GM04504 (cell line): ENCODE measurements around the gene FOXP1.

Experiments
- DNase-seq: peaks from one replicate; pipeline ENCODE4 v3.0.0-alpha.2; 2012; ENCODE audit warnings: low read depth

Gene FOXP1

DNA sequence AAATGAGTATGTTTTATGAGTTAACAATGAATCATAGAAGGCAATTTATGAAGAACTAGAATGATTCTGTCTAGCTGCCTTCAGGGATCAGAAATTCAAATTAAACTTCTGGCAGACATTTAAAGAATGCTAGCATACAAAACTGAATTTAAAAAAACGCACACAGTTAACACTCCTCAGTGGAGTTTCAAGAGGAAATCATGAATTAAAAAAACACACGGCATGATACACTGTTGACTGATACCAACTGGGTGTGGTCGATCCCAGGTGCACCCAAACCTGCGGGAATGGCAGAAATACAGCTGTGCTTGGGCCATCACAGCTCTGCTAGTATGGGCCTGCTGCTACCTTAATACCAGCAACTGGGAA, 526.0 kb downstream of the FOXP1 start:
- no peak for DNase-seq

DNA sequence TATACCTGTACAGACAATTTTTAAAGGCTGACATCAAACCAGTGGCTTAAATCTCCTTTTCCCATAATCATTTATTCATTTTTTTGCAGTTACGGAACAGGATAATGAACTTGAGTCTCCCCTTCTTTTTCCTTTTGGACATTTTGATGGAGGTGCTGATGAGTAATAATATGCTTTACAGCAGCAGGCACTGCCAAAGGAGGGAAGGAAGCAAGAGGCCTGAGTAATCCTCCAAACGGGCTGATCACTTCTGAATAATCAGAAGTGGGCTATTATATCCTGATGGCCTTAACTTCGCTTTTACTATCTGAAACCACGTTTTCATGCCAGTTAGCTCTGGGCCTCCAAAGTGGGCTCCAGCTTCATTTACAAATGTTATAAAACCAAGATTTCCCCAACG, 527.2 kb downstream of the FOXP1 start:
- DNase-seq: peak; percentile 17

DNA sequence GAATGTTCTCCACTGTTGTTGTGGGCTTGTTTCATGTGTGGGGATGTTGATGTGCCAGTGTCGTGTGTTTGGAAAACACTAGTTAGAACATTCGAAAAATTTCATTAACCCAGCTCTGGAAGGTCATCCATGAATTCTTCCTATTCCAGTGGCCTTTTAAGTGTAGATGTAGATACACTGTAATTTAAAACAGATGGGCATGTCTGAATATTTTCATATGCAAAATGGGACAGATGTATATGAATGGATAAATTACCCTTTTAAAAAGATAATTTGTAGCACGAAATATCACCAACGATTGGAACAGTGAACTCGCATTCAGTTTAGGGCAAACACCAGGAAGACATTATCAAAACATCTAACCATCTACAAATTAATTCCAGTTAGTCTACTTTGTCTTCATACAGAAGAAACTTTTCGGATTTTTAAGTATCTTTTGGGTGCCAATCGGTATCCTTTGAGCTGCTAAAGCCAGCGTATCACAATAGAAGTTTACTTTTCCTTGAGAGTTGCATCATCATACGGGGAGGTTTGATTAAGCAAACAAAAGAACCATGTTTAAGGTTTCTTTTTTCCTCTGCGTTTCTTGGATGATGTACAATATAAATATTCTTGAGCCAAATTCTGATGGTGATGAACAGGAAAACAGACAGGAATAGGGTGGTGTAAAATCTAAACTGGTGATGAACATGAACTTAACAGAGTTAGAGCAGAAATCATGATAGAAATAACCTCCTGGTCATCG, 528.1 kb downstream of the FOXP1 start:
- no peak for DNase-seq

DNA sequence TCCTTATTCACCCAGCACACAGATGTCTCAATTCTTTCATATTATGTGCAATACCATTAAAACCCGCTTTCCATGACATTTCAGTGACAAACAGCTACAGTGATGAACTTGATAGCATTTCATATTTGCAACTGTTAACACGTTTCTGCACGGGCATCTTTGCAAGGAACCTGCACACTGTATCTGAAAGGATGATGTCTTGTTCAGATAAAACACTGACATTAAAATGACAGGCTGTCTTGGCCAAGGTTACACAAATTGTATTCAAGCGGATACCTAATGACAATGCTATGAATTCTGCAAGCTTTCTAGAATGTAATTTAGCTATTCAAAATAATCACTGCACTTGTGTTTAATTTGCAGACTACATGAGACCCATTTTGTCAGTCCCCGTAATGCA, 529.2 kb downstream of the FOXP1 start:
- no peak for DNase-seq

DNA sequence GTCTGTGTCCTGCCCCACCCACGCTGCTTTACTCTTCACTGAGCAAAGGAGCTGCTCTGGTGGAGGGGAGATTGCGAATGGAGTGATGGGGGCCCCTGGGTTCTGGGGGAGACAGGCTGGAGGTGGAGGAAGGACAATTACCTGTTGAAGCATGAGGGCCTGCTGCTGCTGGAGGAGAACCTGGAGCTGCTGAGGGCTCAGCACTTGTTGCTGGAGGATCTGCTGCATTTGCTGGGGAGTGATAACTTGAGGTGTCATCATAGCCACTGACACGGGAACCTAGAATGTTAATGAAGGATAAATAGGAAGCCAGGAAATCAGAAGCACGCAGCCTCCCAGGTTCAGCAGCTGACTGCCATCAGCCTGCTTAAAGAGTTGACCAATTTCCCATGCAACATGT, 530.0 kb downstream of the FOXP1 start:
- DNase-seq: no peak

DNA sequence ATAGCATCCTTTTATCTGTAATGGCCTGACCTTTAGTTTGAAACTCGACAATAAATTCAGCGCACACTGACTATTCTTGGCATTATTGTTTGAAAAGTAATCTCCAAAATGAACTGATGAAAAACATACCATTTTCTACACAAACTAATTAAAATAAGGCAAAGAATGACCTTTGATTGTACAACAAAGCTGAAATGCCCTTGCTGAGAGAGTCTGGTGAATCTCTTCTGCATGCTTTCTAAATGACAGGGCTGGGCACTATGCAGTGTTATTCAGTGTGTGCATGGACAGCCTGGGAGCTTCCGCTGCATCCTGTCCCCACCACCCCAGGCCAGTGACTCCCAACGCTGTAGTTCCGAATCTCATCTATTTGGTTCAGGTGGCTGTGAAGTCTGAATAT, 530.8 kb downstream of the FOXP1 start:
- no peak for DNase-seq

DNA sequence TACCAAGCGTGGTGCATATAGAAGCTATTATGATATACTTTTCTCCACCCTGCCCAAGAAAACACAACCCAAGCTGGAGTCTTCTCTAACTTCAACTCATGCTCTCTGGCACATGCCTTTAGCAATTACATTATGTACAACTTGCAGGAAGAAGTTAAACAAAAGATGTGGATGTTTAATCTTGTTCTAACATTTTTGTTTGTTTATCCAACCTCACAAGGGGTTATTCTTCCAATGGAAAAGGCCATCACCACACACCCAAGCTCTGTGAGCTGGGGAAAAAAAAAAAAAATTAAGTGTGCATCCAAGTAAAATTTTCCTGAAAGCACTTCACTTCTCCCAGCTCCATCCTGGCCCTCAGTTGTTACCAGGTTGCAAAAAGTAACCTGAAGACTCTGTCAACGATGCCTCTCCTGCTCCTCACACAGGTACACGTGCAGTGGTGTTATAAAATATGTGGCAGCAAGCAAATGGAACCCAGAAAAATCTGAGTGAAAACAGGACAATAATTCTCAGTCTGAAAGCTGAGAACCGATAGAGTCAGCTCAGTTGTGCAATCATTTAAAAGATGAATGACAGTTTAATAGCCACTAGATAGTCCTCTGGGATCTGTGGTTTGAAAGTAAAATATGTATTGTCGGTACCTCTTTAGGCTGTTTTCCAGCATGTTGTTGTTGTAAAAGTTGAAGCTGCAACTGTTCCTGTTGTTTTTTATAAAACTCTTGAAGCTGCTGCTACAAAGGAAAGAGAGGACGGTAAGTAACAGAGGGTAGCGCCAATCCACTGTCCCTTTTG, 531.4 kb downstream of the FOXP1 start:
- DNase-seq: peak; percentile 50

DNA sequence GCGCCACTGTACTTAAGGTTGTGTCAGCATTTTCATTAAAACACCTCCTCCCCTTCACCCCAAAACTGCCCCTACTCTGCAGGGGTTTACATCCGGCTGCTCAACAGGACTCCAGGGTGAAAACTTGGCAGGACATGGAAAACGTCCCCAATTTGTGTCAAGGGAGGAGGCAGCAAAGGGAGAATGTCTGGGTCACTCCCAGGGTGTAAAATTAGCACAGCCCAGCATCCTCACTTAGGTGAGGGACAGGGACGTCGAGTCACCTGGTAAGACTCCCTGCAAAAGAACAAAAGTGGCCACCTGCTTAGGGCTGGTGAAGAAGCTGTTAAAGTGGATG, 532.3 kb downstream of the FOXP1 start:
- DNase-seq: no peak

DNA sequence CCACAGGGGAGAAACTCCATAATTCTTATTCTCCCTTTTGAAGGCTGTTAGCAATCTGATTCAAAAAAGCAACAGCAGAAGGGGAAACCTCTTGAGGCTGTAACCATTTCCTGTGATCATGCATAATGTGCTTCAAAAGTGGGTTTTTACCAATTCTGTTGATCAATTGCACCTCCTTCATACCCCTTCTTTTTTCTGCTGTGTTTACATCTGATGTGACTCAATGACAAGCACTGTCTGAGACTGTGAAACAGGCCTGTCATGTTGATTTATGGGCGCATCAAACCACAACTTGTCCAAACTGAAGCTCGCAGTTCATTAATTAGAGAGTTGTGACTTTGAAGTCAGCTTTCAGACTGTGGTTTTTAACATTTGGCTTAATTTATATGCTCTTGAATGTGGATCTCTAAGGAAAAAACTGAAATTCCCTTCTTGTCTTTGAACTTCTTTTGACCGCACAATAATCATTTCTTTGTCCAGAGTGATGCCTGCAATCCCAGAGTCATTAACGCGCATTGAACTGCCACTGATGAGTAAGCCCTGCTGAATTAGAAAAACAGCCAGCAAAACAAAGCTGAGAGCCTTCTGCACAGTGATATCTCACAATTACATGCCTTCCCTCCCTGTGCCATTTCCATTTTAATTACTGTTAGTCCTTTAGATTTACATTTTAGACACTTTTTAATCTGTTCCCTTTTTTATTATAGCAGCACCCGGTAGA, 532.8 kb downstream of the FOXP1 start:
- DNase-seq: no peak

DNA sequence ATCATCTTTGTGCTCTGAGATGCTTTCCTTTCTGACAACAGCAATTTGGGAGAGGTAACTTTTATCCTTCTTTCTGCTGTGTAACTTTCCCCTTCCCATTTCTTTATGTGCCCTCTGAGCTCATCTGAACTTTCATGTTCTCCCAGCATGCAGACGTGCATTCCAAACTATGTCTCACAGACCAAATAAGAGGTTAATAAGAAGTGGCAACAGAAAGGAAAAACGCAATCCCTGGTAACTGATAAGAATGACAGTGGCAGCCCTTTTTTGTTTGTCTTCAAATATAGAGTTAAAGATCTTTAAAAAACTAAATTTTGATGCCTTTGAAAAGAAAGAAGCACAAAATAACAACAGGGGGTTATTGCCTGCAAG, 533.4 kb downstream of the FOXP1 start:
- no peak for DNase-seq

DNA sequence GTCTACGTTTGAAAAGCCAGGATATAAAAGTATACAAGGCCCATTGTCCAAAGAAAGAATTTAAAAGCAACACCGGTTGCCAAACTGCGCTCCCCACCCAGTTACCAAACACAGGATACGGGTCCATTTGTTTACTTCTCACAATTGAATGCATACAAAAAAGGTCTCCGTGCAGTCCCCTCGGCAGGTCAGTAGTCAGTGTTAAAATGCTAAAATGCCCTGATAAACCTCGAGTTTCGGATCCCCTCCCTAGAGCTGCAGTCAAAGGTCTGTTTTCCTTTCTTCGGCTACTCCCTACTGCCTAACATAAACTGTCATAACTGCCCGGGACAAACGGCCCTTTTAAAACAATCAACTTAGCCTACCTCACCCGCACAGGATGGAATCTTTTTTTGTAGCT, 534.6 kb downstream of the FOXP1 start:
- DNase-seq: no peak

DNA sequence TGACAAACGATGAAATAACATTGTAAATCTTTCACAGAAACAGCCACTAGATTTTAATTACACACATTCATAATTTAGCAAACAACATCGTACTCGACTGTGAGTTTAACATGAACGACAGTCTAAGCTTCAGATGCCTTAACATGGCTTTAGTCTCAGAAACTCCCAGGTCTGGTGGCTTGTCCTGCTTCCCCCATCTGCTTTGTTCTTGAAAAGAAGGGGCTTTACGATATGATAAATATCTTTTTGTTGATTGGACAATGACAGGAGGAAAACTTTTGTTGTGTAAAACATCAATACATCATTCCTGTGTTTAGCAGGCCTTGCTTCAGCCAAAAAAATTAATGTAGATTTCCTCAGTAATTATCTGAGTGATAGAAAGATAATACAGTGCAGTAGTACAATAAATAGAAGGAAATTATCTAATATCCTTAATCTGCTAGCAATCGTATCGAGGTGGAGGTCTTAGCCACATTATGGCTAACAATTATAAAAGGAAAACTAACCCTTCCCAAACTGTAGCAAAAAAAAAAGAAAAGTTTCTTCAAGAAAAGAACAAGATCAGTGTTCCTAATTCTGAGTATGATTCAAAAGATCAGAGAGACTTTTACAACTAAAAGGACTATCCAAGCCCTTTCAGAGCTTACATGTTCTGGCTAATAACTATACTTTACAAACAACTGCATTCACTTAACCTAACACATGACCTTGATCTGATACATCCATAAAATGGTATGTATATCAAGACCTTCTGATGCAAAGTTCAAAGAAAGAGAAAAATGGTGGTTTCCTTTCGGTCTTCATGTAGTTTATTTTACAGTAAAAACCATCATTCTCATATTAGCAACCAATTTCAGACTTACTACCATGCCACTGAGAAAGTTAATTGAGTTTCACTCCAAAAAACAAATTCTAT, 535.7 kb downstream of the FOXP1 start:
- DNase-seq: no peak

DNA sequence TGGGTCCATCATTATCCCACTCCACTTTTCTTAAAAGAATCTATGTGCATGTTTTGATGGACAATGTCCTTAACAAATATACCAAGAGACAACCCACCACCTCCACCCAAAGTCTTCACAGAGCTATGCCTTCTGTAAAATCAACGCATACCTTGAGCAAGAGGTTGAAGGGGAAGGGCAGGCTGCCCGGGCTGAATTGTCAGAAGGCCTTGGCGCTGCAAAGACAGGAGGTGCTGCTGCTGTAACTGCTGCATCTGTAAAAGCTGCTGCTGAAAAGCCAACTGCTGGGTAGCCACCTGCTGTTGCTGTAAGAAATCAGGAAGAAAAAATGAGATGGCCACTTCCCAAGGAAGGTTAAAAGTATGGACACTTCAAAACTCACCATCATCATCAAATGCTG, 536.7 kb downstream of the FOXP1 start:
- DNase-seq: no peak

DNA sequence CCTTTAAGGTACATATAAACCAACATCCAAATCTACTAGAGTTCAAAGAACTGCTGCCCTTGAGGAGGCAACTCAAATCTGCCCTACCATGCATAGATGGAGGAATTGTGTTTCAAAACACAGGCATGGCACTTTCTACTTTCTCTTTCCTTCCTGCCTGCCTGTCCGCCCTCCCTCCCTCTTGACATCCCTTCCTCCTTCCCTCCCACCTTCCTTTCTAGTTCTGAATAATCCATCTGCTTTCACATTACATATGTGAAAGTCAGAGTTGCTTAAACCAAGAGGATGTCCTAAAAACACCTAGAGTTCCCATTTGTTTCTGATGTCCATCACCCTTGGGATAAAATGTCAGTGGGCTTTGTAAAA, 537.6 kb downstream of the FOXP1 start:
- no peak for DNase-seq

DNA sequence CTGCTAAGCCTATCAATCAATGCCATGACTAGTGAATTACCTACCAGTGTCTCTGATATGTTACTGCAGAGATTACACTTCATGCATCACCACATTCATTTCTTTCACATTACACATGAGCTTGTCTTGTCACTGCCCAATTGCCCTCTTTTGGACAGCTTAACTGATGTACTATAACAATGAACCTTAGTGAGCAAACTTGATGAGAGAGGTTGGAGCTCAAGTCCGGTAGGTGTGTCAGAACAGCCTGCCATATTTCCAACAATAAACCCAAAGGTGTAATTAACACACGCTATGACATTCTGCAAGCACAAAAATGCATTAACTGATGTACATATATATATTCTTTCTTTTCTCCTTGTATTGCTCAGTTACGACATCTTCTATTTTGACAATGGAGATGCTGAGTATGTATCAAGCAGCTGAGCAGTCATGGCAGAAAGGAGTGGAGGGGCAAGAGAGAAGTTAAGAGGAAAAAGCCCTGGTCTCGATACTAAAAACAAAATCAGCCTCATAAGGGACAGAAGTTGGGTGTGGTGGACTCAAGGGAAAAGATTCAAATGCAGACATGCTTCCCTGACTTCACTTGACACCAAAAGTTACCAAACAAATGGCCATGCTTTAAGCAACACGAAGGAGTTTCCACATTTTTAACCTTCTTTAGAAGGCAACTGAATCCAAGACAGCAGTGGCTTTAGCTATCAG, 538.2 kb downstream of the FOXP1 start:
- no peak for DNase-seq

DNA sequence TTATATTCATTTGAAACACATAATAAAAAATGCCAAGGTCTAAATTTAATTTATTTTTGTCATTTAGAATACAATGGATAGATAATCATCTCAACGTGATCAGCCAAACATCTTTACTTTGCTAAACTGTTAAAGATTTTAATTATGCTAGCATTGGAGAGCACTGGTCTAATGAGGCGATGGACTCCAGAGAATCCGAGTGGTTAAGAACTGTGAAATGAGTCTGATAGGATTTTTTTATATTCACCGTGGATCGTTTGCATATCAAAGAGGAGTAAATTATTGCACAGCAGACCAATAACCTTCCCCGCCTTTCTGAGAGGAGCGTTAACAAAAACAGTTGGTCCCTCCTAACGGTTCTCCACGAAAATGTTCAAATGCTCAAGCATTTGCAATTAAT, 540.8 kb downstream of the FOXP1 start:
- no peak for DNase-seq

DNA sequence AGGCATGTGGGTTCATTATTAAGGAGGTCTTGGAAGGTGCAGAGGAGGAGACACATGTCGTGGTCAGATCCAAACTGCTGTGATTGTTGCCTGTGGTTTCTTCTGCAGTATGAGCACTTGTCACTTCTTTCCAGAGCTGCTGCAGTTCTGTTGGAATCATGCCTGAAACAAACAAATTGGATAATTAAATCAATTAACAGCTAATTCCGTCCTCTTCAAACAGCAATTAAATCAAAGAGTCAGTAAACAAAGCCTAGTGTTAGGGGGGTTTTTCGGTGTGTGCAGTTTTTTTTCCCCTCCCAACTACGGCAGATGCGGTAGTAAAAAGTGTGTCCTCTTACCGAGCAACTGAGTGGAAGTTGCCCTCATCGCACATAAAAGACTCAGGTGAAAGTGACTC, 542.2 kb downstream of the FOXP1 start:
- DNase-seq: no peak

DNA sequence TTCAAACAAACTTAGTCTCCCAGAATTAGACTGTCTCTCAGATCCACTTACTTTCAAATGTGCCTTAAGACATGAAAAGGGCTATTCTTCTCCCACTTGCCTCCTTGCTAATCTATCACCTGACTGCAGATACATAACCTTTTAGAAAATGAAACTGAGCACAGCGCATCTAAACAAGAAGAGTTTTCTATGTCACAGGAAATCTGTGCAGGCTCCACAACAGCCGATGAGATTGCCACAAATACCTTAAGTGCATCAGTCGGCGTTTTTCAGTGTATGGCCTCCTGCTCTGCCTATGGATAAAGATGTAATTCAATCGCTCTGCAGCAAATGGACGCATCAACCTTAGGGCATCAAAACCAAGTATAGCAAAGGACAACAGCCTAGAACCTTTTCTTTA, 544.2 kb downstream of the FOXP1 start:
- no peak for DNase-seq

DNA sequence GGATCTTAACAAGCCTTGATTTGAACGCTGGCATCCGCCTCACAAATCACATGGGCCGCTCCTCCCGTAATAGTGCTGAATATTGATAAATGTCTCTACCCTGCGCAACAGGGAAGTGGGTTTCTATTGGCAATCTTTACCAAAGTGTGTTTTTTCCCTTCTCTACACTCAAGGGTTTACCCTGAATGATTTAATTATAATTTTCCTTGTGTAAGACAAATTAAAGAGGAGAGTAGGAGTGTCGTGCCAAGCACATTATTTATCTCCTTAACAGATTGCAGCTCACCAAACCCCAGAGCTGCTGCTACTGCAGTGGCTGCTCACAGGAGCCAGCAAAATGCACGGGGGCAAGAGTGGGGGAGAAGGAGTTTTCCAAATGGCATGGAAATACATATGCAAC, 545.8 kb downstream of the FOXP1 start:
- no peak for DNase-seq

DNA sequence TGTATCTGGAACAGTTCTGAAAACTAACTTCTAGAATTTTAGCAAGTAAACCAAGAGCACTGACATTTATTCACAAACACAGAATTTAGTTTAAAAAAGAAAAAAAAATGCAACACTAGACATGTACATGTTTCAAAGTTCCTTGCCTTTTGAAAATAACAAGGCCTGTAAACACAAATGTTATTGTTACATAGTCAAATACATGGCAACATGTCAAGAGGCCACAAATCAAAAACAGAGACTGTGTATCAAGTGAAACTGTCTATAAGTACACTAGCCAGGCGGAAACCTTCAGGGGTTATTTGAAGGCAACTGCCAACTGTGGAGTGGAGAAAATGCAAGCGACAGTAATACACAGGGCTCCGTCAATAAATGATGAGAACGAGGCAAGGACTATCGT, 547.6 kb downstream of the FOXP1 start:
- DNase-seq: no peak

DNA sequence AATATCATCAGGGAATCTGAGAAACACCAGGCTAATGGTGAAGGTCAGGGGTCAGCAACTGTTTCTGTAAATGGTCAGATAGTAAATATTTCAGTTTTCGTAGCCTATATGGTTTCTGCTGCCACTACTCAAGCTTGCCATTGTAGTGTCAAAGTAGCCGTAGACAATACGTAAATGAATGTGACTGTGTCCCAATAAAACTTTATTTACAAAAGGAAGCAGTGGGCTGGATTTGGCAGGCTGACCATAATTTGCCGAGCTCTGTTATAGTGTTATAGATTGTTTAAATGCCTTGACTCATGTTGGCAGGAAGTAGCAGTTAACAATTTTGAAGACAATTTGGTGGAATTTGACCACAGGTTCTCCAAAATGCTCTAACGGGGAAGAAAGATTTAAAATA, 548.2 kb downstream of the FOXP1 start:
- DNase-seq: no peak
